ENCODE results near the gene IFT80. TPM values are rescaled to one million over a fixed set of nuclear protein-coding genes. Genes with fewer than 3 reads are reported as not detected.
A peak's percentile ranks its signal among the peaks of the same experiment; 100 is the strongest.

The IFT80 gene
- polyA plus RNA-seq, 1 of the 3 experiments (the other 2 are of a cell fraction), result 10.5 TPM

DNA sequence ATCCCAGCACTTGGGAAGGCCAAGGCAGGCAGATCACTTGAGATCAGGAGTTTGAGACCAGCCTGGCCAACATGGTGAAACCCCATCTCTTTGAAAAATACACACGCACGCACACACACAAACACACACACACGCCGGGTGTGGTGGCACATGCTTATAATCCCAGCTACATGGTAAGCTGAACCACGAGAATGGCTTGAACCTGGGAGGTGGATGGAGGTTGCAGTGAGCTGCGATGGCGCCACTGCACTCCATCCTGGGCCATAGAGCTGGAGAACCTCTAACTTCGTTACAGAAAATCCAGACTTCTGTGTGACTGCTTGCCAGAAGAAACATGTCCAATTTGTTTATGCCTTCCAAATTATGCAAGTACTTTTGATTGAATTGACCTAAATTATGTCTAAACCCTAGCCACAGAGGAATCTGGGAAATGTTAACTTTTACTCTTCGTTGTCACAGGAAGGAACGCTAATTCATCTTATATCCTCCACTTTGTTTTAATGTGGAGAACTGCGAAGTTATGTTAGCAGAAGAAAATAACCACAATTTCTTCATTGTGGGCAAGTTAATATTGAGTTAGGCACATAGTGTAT lies 28.9 kb upstream of the IFT80 start:
- POLR2A ChIA-PET, result no interaction called here
- TF ChIP-seq, protein P1, sequence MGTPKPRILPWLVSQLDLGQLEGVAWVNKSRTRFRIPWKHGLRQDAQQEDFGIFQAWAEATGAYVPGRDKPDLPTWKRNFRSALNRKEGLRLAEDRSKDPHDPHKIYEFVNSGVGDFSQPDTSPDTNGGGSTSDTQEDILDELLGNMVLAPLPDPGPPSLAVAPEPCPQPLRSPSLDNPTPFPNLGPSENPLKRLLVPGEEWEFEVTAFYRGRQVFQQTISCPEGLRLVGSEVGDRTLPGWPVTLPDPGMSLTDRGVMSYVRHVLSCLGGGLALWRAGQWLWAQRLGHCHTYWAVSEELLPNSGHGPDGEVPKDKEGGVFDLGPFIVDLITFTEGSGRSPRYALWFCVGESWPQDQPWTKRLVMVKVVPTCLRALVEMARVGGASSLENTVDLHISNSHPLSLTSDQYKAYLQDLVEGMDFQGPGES (IDR thresholded peaks at IDR 0.05; ENCODE audit: low read depth, low read length), result no peak
- no peak for TF ChIP-seq GABPA (IDR thresholded peaks at IDR 0.05; ENCODE audit: low read depth)
- TF ChIP-seq SIN3A (IDR thresholded peaks at IDR 0.05; ENCODE audit: borderline replicate concordance, low read depth, low read length), result no peak
- no peak for TF ChIP-seq EP300 (IDR thresholded peaks at IDR 0.05; ENCODE audit: borderline replicate concordance in 1 of 2, low read depth in 1 of 2, low read length in 1 of 2)
- Histone ChIP-seq H2AFZ (ENCODE audit: low read depth) (no peak overlapping the region), H4K20me1 (ENCODE audit: insufficient read depth) (no peaks in the 10 kb centered on the region), H3K9me2 (no peaks in the 10 kb centered on the region), H3F3A (replicated peaks; ENCODE audit: insufficient read depth) (peaks cover 71% of the 10 kb centered on the region), H3K27ac (ENCODE audit: low read depth in 2 of 2, low read length in 1 of 2) (peak overlapping the region in 1 of 2 experiments; percentile 1; a peak in 2 of 4 replicates), H3K36me3 (replicated peaks in 1 of 2; ENCODE audit: control insufficient read depth in 1 of 2, insufficient read depth in 2 of 2, low read length in 1 of 2) (peaks cover 85 to 88% of the 10 kb centered on the region in 2 experiments), H3K4me1 (ENCODE audit: control insufficient read depth in 1 of 2, insufficient read depth in 2 of 2, low read depth in 1 of 2, low read length in 1 of 2) (no peaks in the 10 kb centered on the region; a peak in 1 of 4 replicates), H3K4me3 (ENCODE audit: low read depth in 2 of 2, low read length in 1 of 2) (no peak overlapping the region), H3K79me2 (ENCODE audit: insufficient read depth) (peaks cover 85% of the 10 kb centered on the region), H3K9me3 (no peaks in the 10 kb centered on the region), H3K4me2 (no peak overlapping the region), H3K9ac (no peak overlapping the region), H3K27me3 (ENCODE audit: insufficient read depth) (no peaks in the 10 kb centered on the region)
- WGBS (ENCODE audit: low lambda C conversion rate), result 87% methylated on average over 11 of the region's 11 CpGs
- CTCF ChIA-PET, result interaction anchor here (1.7 to 2.4 kb wide), 2 partner anchors 8 to 14 kb away, joined by 7 to 10 read pairs; no protein-coding TSS in a partner anchor
- DNase-seq, result no peak

DNA sequence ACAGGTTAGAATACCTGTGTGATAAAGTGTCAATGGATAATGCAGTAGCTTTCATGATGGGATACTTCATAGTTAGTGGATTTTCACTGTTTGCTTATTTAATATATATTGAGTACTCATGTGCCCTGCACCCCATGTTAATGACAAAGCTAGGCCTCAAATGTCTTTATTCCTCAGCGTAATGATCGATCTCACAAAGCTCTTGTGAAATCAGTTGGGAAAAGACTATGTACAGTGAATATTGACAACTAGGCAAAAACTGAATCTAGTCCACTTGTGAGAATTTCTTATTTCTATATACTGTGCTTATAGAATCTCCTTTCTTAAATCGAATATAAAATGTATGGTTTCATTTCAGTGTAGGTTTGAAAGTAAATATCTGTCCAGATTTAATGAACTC lies 18.3 kb upstream of the IFT80 start:
- ChIA-PET POLR2A (no interaction called here), CTCF (interaction anchor here (0.9 to 5.9 kb wide), 3 partner anchors 192 to 384 kb away, joined by 3 to 29 read pairs (median 5); partner anchors contain the start of gene C3orf80)
- no peaks in the 10 kb centered on the region; the same call in 1 of the 2 replicates for H3K9me2 ChIP-seq
- H3K9me3 ChIP-seq, result no peaks in the 10 kb centered on the region
- no peak overlapping the region for H3K4me3 ChIP-seq (ENCODE audit: low read depth in 2 of 2, low read length in 1 of 2)
- no peak overlapping the region for H3K4me2 ChIP-seq
- DNase-seq, result no peak
- H3K27ac ChIP-seq (ENCODE audit: low read depth in 2 of 2, low read length in 1 of 2), result peak overlapping the region in 1 of 2 experiments; percentile 24; a peak in 3 of 4 replicates
- H3K4me1 ChIP-seq (ENCODE audit: control insufficient read depth in 1 of 2, insufficient read depth in 2 of 2, low read depth in 1 of 2, low read length in 1 of 2), result peaks cover 0 to 4% of the 10 kb centered on the region in 2 experiments; a peak in 1 of 4 replicates
- peaks cover 93% of the 10 kb centered on the region for H3K79me2 ChIP-seq (ENCODE audit: insufficient read depth)
- 0 out of 2 replicates have a peak, but pooled peaks cover 8% of the 10 kb centered on the region for H4K20me1 ChIP-seq (ENCODE audit: insufficient read depth)
- no peak overlapping the region for H2AFZ ChIP-seq (ENCODE audit: low read depth)
- no peaks in the 10 kb centered on the region for H3K27me3 ChIP-seq (ENCODE audit: insufficient read depth)
- peaks cover 83 to 86% of the 10 kb centered on the region in 2 experiments for H3K36me3 ChIP-seq (replicated peaks in 1 of 2; ENCODE audit: control insufficient read depth in 1 of 2, insufficient read depth in 2 of 2, low read length in 1 of 2)
- peaks cover 52% of the 10 kb centered on the region for H3F3A ChIP-seq (replicated peaks; ENCODE audit: insufficient read depth)
- TF ChIP-seq, protein P2, sequence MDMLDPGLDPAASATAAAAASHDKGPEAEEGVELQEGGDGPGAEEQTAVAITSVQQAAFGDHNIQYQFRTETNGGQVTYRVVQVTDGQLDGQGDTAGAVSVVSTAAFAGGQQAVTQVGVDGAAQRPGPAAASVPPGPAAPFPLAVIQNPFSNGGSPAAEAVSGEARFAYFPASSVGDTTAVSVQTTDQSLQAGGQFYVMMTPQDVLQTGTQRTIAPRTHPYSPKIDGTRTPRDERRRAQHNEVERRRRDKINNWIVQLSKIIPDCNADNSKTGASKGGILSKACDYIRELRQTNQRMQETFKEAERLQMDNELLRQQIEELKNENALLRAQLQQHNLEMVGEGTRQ (IDR thresholded peaks at IDR 0.05; ENCODE audit: borderline replicate concordance, low read depth, low read length), result no peak
- no peak for TF ChIP-seq TAF1 (IDR thresholded peaks at IDR 0.05; ENCODE audit: borderline replicate concordance, low read depth, low read length)
- TF ChIP-seq RAD21 (IDR thresholded peaks at IDR 0.05; ENCODE audit: low read length), result no peak
- WGBS (ENCODE audit: low lambda C conversion rate), result 76% methylated on average over 3 of the region's 3 CpGs
- no peak overlapping the region for H3K9ac ChIP-seq
